ENCODE data around the gene TRIM17.

TRIM17 gene

GRCh38 chr1:228367798-228368791 lies 48.6 kb downstream of the TRIM17 start:
- in situ Hi-C loops (cut with MboI; ENCODE audit: low pct_unique_long_range_greater_than_20kb, low sequenced_read_pairs, unreplicated experiment): no loop called here
- DNase-seq (ENCODE audit: low spot score): no peak
- TF ChIP-seq CTCF (IDR thresholded peaks at IDR 0.05; ENCODE audit: extremely low read depth, insufficient read depth, missing control alignments): no peak

GRCh38 chr1:228366866-228367741 lies 49.6 kb downstream of the TRIM17 start:
- in situ Hi-C loops (cut with MboI; ENCODE audit: low pct_unique_long_range_greater_than_20kb, low sequenced_read_pairs, unreplicated experiment): no loop called here

DNA sequence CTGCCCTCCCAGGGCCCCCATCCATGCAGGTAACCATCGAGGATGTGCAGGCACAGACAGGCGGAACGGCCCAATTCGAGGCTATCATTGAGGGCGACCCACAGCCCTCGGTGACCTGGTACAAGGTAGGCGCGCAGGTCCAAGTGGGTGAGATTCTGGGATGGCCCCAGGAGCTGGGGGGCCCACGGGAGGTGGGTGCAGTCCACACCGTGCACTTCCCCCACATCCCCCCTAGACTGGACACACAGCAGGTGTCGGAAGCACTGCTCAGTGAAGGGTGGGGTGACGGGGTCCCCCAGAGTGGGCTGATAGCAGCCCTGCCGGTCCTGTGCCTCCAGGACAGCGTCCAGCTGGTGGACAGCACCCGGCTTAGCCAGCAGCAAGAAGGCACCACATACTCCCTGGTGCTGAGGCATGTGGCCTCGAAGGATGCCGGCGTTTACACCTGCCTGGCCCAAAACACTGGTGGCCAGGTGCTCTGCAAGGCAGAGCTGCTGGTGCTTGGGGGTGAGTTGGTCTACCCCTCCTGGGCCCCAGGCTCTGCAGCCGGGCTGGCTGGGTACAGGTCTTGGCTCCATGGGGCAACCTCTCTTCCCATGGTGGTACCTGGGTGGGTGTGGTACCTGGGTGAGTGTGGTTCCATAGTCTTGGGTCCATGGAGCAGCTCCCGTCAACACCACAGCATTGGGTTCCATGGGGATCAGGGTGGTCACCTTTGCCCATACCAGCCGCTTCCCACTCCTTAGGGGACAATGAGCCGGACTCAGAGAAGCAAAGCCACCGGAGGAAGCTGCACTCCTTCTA lies 50.4 kb downstream of the TRIM17 start:
- in situ Hi-C loops (cut with MboI; ENCODE audit: low pct_unique_long_range_greater_than_20kb, low sequenced_read_pairs, unreplicated experiment): no loop called here
- no peak for DNase-seq (ENCODE audit: low spot score)
- no peak for TF ChIP-seq CTCF (IDR thresholded peaks at IDR 0.05; ENCODE audit: extremely low read depth, insufficient read depth, missing control alignments)

More at GRCh38 chr1:228366866-228367741, 49.6 kb downstream of the TRIM17 start:
- DNase-seq (ENCODE audit: low spot score): no peak
- no peak for TF ChIP-seq CTCF (IDR thresholded peaks at IDR 0.05; ENCODE audit: extremely low read depth, insufficient read depth, missing control alignments)

DNA sequence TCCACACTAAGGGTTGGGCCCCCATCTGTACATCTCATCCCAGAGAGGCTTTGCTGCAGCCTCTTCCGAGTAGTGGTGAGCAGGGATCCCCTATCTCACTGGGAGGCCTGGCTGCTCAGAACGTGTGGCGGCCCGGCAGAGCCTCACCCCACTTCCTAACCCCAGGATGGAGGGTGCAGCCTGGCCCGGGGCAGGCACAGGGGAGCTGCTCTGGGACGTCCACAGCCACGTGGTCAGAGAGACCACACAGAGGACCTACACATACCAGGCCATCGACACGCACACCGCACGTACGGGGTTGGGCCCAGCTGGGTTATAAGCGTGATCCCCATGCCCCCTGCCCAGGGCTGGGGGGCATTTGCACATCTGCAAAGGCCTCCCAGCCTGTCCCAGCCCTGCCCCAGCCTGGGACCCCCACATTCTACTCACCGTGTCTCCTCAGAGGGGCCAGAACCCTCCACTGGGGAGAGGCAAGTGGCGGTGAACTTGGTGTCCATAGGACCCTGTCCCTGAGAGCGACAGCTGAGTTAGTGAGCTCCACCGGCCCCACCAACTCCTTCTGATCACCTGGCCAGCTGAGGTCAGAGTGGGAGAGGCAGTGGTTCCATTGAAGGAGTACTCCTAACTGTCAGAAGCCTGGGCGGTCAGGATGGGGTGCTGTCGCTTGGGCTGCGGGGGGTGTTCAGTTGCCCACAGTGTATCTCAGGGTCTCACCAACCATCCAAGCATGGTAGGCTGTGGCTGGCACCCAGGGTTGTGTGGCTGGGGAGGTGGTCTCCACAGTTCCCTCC lies 51.2 kb downstream of the TRIM17 start:
- in situ Hi-C loops (cut with MboI; ENCODE audit: low pct_unique_long_range_greater_than_20kb, low sequenced_read_pairs, unreplicated experiment): no loop called here
- no peak for DNase-seq (ENCODE audit: low spot score)
- TF ChIP-seq CTCF (IDR thresholded peaks at IDR 0.05; ENCODE audit: extremely low read depth, insufficient read depth, missing control alignments): no peak

GRCh38 chr1:228364706-228365213 lies 51.9 kb downstream of the TRIM17 start:
- no peak for TF ChIP-seq CTCF (IDR thresholded peaks at IDR 0.05; ENCODE audit: extremely low read depth, insufficient read depth, missing control alignments)
- DNase-seq (ENCODE audit: low spot score): no peak
- in situ Hi-C loops (cut with MboI; ENCODE audit: low pct_unique_long_range_greater_than_20kb, low sequenced_read_pairs, unreplicated experiment): no loop called here

All from GM13977 (cell line).